Upper lobe of left lung (tissue), 4 donors: Measurements from ENCODE around the gene MYL7.

ENCODE experiments used
- CTCF ChIP-seq, 6 experiments: fragments of 450-650 bp in 4 of 6; fragments of 200-600 bp in 2 of 6; sonication (generic) in 2 of 6; IDR thresholded peaks; one replicate each; pipeline ENCODE4 v1.5.1; 2016 to 2019; ENCODE audit warnings: antibody characterized with exemption in 6 of 6
- EP300 ChIP-seq, 4 donors: sonication (generic); formaldehyde crosslinking; IDR thresholded peaks; one replicate each; pipeline ENCODE4 v1.5.1; 2017; ENCODE audit warnings: antibody characterized with exemption in 4 of 4, control low read depth in 2 of 4
- POLR2A ChIP-seq, 4 donors: fragments of 450-650 bp; IDR thresholded peaks; one replicate each; pipeline ENCODE4 v1.5.1; 2016 to 2017; ENCODE audit warnings: antibody characterized with exemption in 4 of 4, mild to moderate bottlenecking in 2 of 4
- POLR2AphosphoS5 ChIP-seq, 2 donors: sonication (generic); formaldehyde crosslinking; IDR thresholded peaks; one replicate each; pipeline ENCODE4 v1.5.1; 2017; ENCODE audit warnings: antibody characterized with exemption in 2 of 2

- TF ChIP-seq CTCF (IDR thresholded peaks at IDR 0.05) = no peak
- no peak for TF ChIP-seq POLR2AphosphoS5 (IDR thresholded peaks at IDR 0.05)
- no peak for TF ChIP-seq POLR2A (IDR thresholded peaks at IDR 0.05)
- no peak for TF ChIP-seq EP300 (IDR thresholded peaks at IDR 0.05)
Observed at GRCh38 chr7:44186736-44187135, 45.6 kb upstream of the MYL7 start.
